Measurements from ENCODE around the gene DMBT1.

GRCh38 chr10:122549636-122550035 lies 10.9 kb upstream of the DMBT1 start:
- TF ChIP-seq CTCF (IDR thresholded peaks at IDR 0.05) (no peak), POLR2A (IDR thresholded peaks at IDR 0.05) (no peak)
